CD14-positive monocyte (primary cell): Measurements from ENCODE around the gene RIMOC1. TPM values are rescaled to one million over a fixed set of nuclear protein-coding genes. Genes with fewer than 3 reads are reported as not detected.

Experiments
- DNase-seq, 3 donors: peaks; one replicate each; pipeline ENCODE4 v3.0.0-alpha.2; 2011 to 2022
- H2AFZ ChIP-seq: 2 replicates; pipeline ENCODE4 v1.6.0; 2012; ENCODE audit warnings: mild to moderate bottlenecking, low read depth, low read length, inconsistent platforms; ENCODE audit not compliant: insufficient read depth, poor library complexity, severe bottlenecking
- H3K27ac ChIP-seq, 2 donors: 1 replicate in 1 of 2; 2 replicates in 1 of 2; pipeline ENCODE4 v1.5.1; 2012 to 2013; ENCODE audit warnings: low read length in 2 of 2, control low read depth in 1 of 2, inconsistent platforms in 1 of 2, low read depth in 1 of 2, mild to moderate bottlenecking in 1 of 2
- H3K27me3 ChIP-seq, 2 donors: one replicate each; pipeline versions ENCODE4 v1.6.0 to v1.6.1; 2011 to 2013; ENCODE audit warnings: low read length in 2 of 2; ENCODE audit not compliant: control insufficient read depth in 2 of 2, insufficient read depth in 2 of 2
- H3K36me3 ChIP-seq, 2 donors: replicated peaks in 1 of 2; 1 replicate in 1 of 2; 2 replicates in 1 of 2; pipeline versions ENCODE4 v1.5.1 to v1.6.1; 2012 to 2013; ENCODE audit warnings: low read length in 2 of 2, control low read depth in 1 of 2, inconsistent platforms in 1 of 2, mild to moderate bottlenecking in 1 of 2; ENCODE audit not compliant: insufficient read depth in 2 of 2, control insufficient read depth in 1 of 2
- H3K4me1 ChIP-seq, 2 donors: 1 replicate in 1 of 2; 2 replicates in 1 of 2; pipeline versions ENCODE4 v1.5.1 to v1.6.1; 2012 to 2013; ENCODE audit warnings: low read length in 2 of 2, control low read depth in 1 of 2, inconsistent platforms in 1 of 2, mild to moderate bottlenecking in 1 of 2, moderate library complexity in 1 of 2; ENCODE audit not compliant: insufficient read depth in 2 of 2, control insufficient read depth in 1 of 2
- H3K4me2 ChIP-seq: replicated peaks from 2 replicates; pipeline ENCODE3; 2012; ENCODE audit warnings: low read length, moderate library complexity, mild to moderate bottlenecking; ENCODE audit not compliant: poor library complexity, severe bottlenecking; ENCODE audit errors: extremely low read depth
- H3K4me3 ChIP-seq, 3 experiments: fragments of 200-600 bp in 1 of 3; sonication (generic) in 1 of 3; replicated peaks in 1 of 3; 1 replicate in 2 of 3; 2 replicates in 1 of 3; pipeline ENCODE4 v1.5.1; 2011 to 2013; ENCODE audit warnings: low read length in 3 of 3, mild to moderate bottlenecking in 3 of 3, control low read depth in 2 of 3, low read depth in 2 of 3, inconsistent platforms in 1 of 3, moderate library complexity in 1 of 3
- H3K79me2 ChIP-seq: 2 replicates; pipeline ENCODE4 v1.6.0; 2012; ENCODE audit warnings: mild to moderate bottlenecking, control low read depth, inconsistent platforms, low read length, moderate library complexity; ENCODE audit not compliant: insufficient read depth
- H3K9ac ChIP-seq: 2 replicates; pipeline ENCODE4 v1.6.0; 2017; ENCODE audit warnings: low read length, mild to moderate bottlenecking; ENCODE audit not compliant: insufficient read depth, poor library complexity, severe bottlenecking
- H3K9me3 ChIP-seq, 2 donors: replicated peaks in 1 of 2; 1 replicate in 1 of 2; 2 replicates in 1 of 2; pipeline versions ENCODE4 v1.5.1 to v1.6.1; 2012 to 2013; ENCODE audit warnings: low read length in 2 of 2, control low read depth in 1 of 2; ENCODE audit not compliant: control insufficient read depth in 1 of 2, insufficient read depth in 1 of 2
- H4K20me1 ChIP-seq: 2 replicates; pipeline ENCODE4 v1.6.0; 2012; ENCODE audit warnings: mild to moderate bottlenecking, low read length, control low read depth, moderate library complexity; ENCODE audit not compliant: insufficient read depth
- H3K27ac Mint-ChIP-seq, 7 donors: one replicate each; pipeline ENCODE4 v1.8.0; 2020; ENCODE audit warnings: mild to moderate bottlenecking in 7 of 7, mixed read lengths in 7 of 7, moderate library complexity in 6 of 7, inconsistent platforms in 2 of 7
- H3K27me3 Mint-ChIP-seq, 3 donors: one replicate each; pipeline ENCODE4 v1.8.0; 2021 to 2022; ENCODE audit warnings: low read depth in 3 of 3, mild to moderate bottlenecking in 3 of 3, mixed read lengths in 3 of 3, moderate library complexity in 3 of 3, inconsistent platforms in 1 of 3
- H3K36me3 Mint-ChIP-seq, 2 donors: one replicate each; pipeline ENCODE4 v1.8.0; 2020; ENCODE audit warnings: mixed read lengths in 2 of 2, inconsistent platforms in 1 of 2, mild to moderate bottlenecking in 1 of 2
- H3K4me1 Mint-ChIP-seq: one replicate; pipeline ENCODE4 v1.8.0; 2020; ENCODE audit warnings: mild to moderate bottlenecking, mixed read lengths
- H3K4me3 Mint-ChIP-seq, 2 donors: one replicate each; pipeline ENCODE4 v1.8.0; 2020; ENCODE audit warnings: mild to moderate bottlenecking in 2 of 2, mixed read lengths in 2 of 2, moderate library complexity in 1 of 2
- H3K9me3 Mint-ChIP-seq, 7 donors: one replicate each; pipeline ENCODE4 v1.8.0; 2020 to 2022; ENCODE audit warnings: mixed read lengths in 7 of 7, mild to moderate bottlenecking in 6 of 7, moderate library complexity in 6 of 7, inconsistent platforms in 2 of 7
- WGBS: methylation state at CpG from one replicate; pipeline ENCODE4 v1.1.5; 2013; ENCODE audit warnings: missing lambda C conversion rate; ENCODE audit not compliant: insufficient coverage; 5-methylcytosine and 5-hydroxymethylcytosine counted together
- intact Hi-C, 2 donors: fragments of 100-400 bp; cut with micrococcal nuclease; formaldehyde crosslinking; loops; one replicate each; pipeline versions ENCODE4 v1.15.0 to v1.15.1; 2023
- polyA plus RNA-seq, 3 donors: library from polyadenylated mRNA; depleted of rRNA in 1 of 3; unstranded in 2 of 3; stranded (reverse) in 1 of 3; fragments of 300-500 nt in 2 of 3; fragments of >200 nt in 1 of 3; fragmentation: Illumina TruSeq in 2 of 3; gene quantifications; 1 replicate in 2 of 3; 2 replicates in 1 of 3; pipeline ENCODE4 v1.2.3, GENCODE V29; 2012 to 2021
- TF ChIP-seq, protein P1 (sequence below): fragments of 200-600 bp; IDR thresholded peaks from one replicate; pipeline ENCODE4 v1.8.0; 2022; ENCODE audit warnings: antibody characterized with exemption, mild to moderate bottlenecking

The RIMOC1 gene
- polyA plus RNA-seq, 3 donors = 4.6 to 15.3 (median 11.2) TPM

DNA sequence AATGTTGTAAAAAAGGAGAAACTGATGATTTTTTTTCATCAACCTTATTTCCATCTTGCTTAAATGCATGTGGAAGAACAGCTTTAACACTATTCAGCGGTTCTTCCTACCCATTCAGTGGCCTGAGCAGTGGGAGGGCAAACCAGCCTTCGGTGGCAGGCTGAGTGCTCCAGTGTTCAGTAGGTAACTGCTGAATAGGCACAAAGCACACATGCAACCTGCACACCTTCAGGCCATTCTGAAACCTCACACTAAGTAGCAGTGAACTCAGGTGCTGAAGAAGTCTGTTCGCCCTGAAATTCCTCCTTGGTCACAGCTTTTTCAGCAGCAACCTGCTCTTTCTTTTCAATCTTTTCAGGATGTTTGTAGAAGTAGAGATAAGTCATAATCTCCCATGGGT, 47.1 kb downstream of the RIMOC1 start:
- no peaks in the 10 kb centered on the region for H3K36me3 Mint-ChIP-seq
- intact Hi-C loops = no loop called here
- no peaks in the 10 kb centered on the region for H3K27me3 ChIP-seq
- H3K4me2 ChIP-seq = no peak overlapping the region
- no peaks in the 10 kb centered on the region for H4K20me1 ChIP-seq
- no peaks in the 10 kb centered on the region for H3K4me1 Mint-ChIP-seq
- no peaks in the 10 kb centered on the region for H3K9me3 ChIP-seq
- H3K27me3 Mint-ChIP-seq = peaks cover 0 to 2% (median 0%) of the 10 kb centered on the region in 3 donors
- no peak overlapping the region for H3K27ac Mint-ChIP-seq
- H3K9ac ChIP-seq = no peak overlapping the region
- H3K4me3 ChIP-seq = no peak overlapping the region
- H3K9me3 Mint-ChIP-seq = peaks cover 0 to 12% (median 6%) of the 10 kb centered on the region in 7 donors
- H3K4me3 Mint-ChIP-seq = no peak overlapping the region
- no peak for DNase-seq
- TF ChIP-seq, protein P1, sequence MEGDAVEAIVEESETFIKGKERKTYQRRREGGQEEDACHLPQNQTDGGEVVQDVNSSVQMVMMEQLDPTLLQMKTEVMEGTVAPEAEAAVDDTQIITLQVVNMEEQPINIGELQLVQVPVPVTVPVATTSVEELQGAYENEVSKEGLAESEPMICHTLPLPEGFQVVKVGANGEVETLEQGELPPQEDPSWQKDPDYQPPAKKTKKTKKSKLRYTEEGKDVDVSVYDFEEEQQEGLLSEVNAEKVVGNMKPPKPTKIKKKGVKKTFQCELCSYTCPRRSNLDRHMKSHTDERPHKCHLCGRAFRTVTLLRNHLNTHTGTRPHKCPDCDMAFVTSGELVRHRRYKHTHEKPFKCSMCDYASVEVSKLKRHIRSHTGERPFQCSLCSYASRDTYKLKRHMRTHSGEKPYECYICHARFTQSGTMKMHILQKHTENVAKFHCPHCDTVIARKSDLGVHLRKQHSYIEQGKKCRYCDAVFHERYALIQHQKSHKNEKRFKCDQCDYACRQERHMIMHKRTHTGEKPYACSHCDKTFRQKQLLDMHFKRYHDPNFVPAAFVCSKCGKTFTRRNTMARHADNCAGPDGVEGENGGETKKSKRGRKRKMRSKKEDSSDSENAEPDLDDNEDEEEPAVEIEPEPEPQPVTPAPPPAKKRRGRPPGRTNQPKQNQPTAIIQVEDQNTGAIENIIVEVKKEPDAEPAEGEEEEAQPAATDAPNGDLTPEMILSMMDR = no peak
- no peak overlapping the region for H2AFZ ChIP-seq
- H3K4me1 ChIP-seq = no peaks in the 10 kb centered on the region
- 84% methylated on average over 2 of the region's 3 CpGs for WGBS
- no peak overlapping the region for H3K27ac ChIP-seq
- H3K36me3 ChIP-seq = no peaks in the 10 kb centered on the region
- no peaks in the 10 kb centered on the region for H3K79me2 ChIP-seq

Other genes starting within 250 kb of the RIMOC1 start
- gene OXCT1, start 33.9 kb upstream of the RIMOC1 start, polyA plus RNA-seq = 1 to 10 TPM; 1.3 to 3.4 (median 1.9) TPM
- gene FBXO4, start 20.9 kb downstream of the RIMOC1 start, polyA plus RNA-seq = 10 to 100 TPM in 1 of 3 donors, 1 to 10 TPM in 2; 3.7 to 10.4 (median 8.7) TPM